Mesodermal cell (in vitro differentiated cells): Measurements from ENCODE around the gene CDSN. TPM values are rescaled to one million over a fixed set of nuclear protein-coding genes. Genes with fewer than 3 reads are reported as not detected.
"Not testable (repeated sequence)": the region's sequence is repeated elsewhere in the genome, so short reads cannot be mapped to it uniquely, and the experiment has no call there.

ENCODE experiments used
- H3K27ac ChIP-seq: 2 replicates; pipeline ENCODE4 v1.7.0; 2013; ENCODE audit warnings: mild to moderate bottlenecking, low read depth, low read length, moderate library complexity; ENCODE audit not compliant: severe bottlenecking
- H3K36me3 ChIP-seq: 2 replicates; pipeline ENCODE4 v1.7.1; 2013; ENCODE audit warnings: mild to moderate bottlenecking, low read length, moderate library complexity; ENCODE audit not compliant: control insufficient read depth, insufficient read depth
- H3K4me1 ChIP-seq: one replicate; pipeline ENCODE4 v1.7.1; 2013; ENCODE audit warnings: mild to moderate bottlenecking, low read length; ENCODE audit not compliant: insufficient read depth, control insufficient read depth, poor library complexity, severe bottlenecking
- H3K4me3 ChIP-seq: 2 replicates; pipeline ENCODE4 v1.7.0; 2013; ENCODE audit warnings: low read length, control low read depth, mild to moderate bottlenecking; ENCODE audit not compliant: insufficient read depth, poor library complexity, severe bottlenecking; ENCODE audit errors: extremely low read depth
- H3K9me3 ChIP-seq: 2 replicates; pipeline ENCODE4 v1.7.1; 2013; ENCODE audit warnings: mild to moderate bottlenecking, low read length, moderate library complexity; ENCODE audit not compliant: control insufficient read depth
- WGBS, 2 experiments: methylation state at CpG; one replicate each; pipeline ENCODE4 v1.1.5; 2013; ENCODE audit warnings: missing lambda C conversion rate in 2 of 2; ENCODE audit not compliant: insufficient coverage in 2 of 2; 5-methylcytosine and 5-hydroxymethylcytosine counted together
- polyA plus RNA-seq, 2 experiments: library from polyadenylated mRNA; stranded (reverse); fragments of 50-300 nt; gene quantifications; one replicate each; pipeline ENCODE4 v1.2.3, GENCODE V29; 2013

Gene CDSN
- polyA plus RNA-seq (2013, experiment 1 of 2) = not detected
- polyA plus RNA-seq (2013, experiment 2 of 2) = not detected

GRCh38 chr6:31120151-31120915 lies at the start of gene CDSN:
CDSN (minus strand) TSS chr6:31120446; CDS start chr6:31120419, 27 bp downstream.
- Histone ChIP-seq H3K9me3 (no peaks in the 10 kb centered on the region), H3K4me1 (peaks cover 4% of the 10 kb centered on the region), H3K4me3 (no peak within 1 kb of the TSS), H3K36me3 (no peaks in the 10 kb centered on the region), H3K27ac (no peak within 1 kb of the TSS)
- 91% methylated on average over 20 to 22 of the region's 26 CpGs for WGBS, 2 experiments

- Histone ChIP-seq H3K27ac (no peak overlapping the region), H3K36me3 (no peaks in the 10 kb centered on the region), H3K9me3 (no peaks in the 10 kb centered on the region), H3K4me1 (peaks cover 23% of the 10 kb centered on the region), H3K4me3 (no peak overlapping the region)
- 20 to 29% methylated on average over 8 of the region's 10 CpGs for WGBS, 2 experiments
These were observed 49.0 kb upstream of the CDSN start for GRCh38 chr6:31169123-31169857.

- Histone ChIP-seq H3K4me1 (peaks cover 22% of the 10 kb centered on the region), H3K4me3 (no peak overlapping the region), H3K27ac (no peak overlapping the region), H3K9me3 (no peaks in the 10 kb centered on the region), H3K36me3 (peaks cover 2% of the 10 kb centered on the region)
- 27 to 32% methylated on average over 3 of the region's 3 CpGs for WGBS, 2 experiments
These were observed 48.4 kb upstream of the CDSN start for GRCh38 chr6:31168606-31169005.

- 84 to 89% methylated on average over 3 to 4 of the region's 5 CpGs for WGBS, 2 experiments
- no peak overlapping the region for H3K4me3 ChIP-seq
- no peaks in the 10 kb centered on the region for H3K9me3 ChIP-seq
- peaks cover 4% of the 10 kb centered on the region for H3K4me1 ChIP-seq
- H3K36me3 ChIP-seq = peaks cover 24% of the 10 kb centered on the region
- no peak overlapping the region for H3K27ac ChIP-seq
These were observed 45.7 kb upstream of the CDSN start for GRCh38 chr6:31165986-31166385.

GRCh38 chr6:31165064-31165832 lies 45.0 kb upstream of the CDSN start:
- H3K27ac ChIP-seq, H3K9me3 ChIP-seq, H3K4me3 ChIP-seq, H3K4me1 ChIP-seq: not testable (repeated sequence)
- peaks cover 24% of the 10 kb centered on the region for H3K36me3 ChIP-seq
- 82% methylated on average over 7 of the region's 17 CpGs; no CpG with 5 or more reads in 1 of the 2 experiments for WGBS, 2 experiments

- H3K9me3 ChIP-seq, H3K4me3 ChIP-seq, H3K27ac ChIP-seq, H3K4me1 ChIP-seq: not testable (repeated sequence)
- H3K36me3 ChIP-seq = peaks cover 24% of the 10 kb centered on the region
- WGBS, 2 experiments = 97 to 100% methylated on average over 1 to 7 of the region's 9 CpGs
These were observed 44.3 kb upstream of the CDSN start for GRCh38 chr6:31164475-31165063.

- Histone ChIP-seq H3K4me1 (peaks cover 4% of the 10 kb centered on the region), H3K27ac (no peak overlapping the region), H3K4me3 (no peak overlapping the region), H3K9me3 (no peaks in the 10 kb centered on the region), H3K36me3 (peaks cover 24% of the 10 kb centered on the region)
These were observed 43.7 kb upstream of the CDSN start for GRCh38 chr6:31163922-31164321.

GRCh38 chr6:31162463-31163165 lies 42.4 kb upstream of the CDSN start:
- Histone ChIP-seq H3K4me3 (no peak overlapping the region), H3K36me3 (peaks cover 24% of the 10 kb centered on the region), H3K27ac (no peak overlapping the region), H3K9me3 (no peaks in the 10 kb centered on the region), H3K4me1 (no peaks in the 10 kb centered on the region)
- 84 to 87% methylated on average over 11 of the region's 13 CpGs for WGBS, 2 experiments

GRCh38 chr6:31161216-31162126 lies 41.2 kb upstream of the CDSN start:
- Histone ChIP-seq H3K4me1 (peaks cover 5% of the 10 kb centered on the region), H3K36me3 (peaks cover 28% of the 10 kb centered on the region), H3K4me3 (no peak overlapping the region), H3K9me3 (no peaks in the 10 kb centered on the region), H3K27ac (no peak overlapping the region)
- WGBS, 2 experiments = 94 to 95% methylated on average over 16 to 17 of the region's 19 CpGs
